HS-5 (cell line): ENCODE results near the gene CNNM3.
"Not testable (repeated sequence)": the region's sequence is repeated elsewhere in the genome, so short reads cannot be mapped to it uniquely, and the experiment has no call there.

Experiments
- DNase-seq: peaks from one replicate; pipeline ENCODE4 v3.0.0-alpha.2; 2012; ENCODE audit warnings: low read depth

Gene CNNM3

DNA sequence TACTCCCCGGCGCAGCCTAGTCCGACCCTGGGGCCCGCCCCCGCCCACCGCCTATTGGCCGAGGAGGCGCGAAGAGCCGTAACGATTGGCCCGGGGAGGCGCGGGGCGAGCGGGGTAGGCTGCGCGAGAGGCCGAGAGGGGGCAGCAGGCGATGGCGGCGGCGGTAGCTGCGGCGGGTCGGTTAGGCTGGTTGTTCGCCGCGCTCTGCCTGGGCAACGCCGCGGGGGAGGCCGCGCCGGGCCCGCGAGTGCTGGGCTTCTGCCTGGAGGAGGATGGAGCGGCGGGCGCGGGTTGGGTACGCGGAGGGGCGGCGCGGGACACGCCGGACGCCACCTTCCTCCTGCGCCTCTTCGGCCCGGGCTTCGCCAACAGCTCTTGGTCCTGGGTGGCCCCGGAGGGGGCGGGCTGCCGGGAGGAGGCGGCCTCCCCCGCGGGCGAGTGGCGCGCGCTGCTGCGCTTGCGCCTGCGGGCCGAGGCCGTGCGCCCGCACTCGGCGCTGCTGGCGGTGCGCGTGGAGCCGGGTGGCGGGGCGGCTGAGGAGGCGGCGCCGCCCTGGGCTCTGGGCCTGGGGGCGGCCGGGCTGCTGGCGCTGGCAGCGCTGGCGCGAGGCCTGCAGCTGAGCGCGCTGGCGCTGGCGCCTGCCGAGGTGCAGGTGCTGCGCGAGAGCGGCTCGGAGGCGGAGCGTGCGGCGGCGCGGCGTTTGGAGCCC lies at the start of gene CNNM3:
Gene CNNM3, plus strand, starts transcription at position 142 of the 709 bp plus-strand sequence. Its CDS starts 10 bp downstream, at position 152.
- DNase-seq: peak; percentile 92

GRCh38 chr2:96767135-96767871 lies 48.8 kb upstream of the CNNM3 start:
- DNase-seq: no peak

- no peak for DNase-seq
Measured at GRCh38 chr2:96768083-96768561, 47.9 kb upstream of the CNNM3 start.

- DNase-seq: no peak
Measured at GRCh38 chr2:96769814-96770213, 46.3 kb upstream of the CNNM3 start.

DNA sequence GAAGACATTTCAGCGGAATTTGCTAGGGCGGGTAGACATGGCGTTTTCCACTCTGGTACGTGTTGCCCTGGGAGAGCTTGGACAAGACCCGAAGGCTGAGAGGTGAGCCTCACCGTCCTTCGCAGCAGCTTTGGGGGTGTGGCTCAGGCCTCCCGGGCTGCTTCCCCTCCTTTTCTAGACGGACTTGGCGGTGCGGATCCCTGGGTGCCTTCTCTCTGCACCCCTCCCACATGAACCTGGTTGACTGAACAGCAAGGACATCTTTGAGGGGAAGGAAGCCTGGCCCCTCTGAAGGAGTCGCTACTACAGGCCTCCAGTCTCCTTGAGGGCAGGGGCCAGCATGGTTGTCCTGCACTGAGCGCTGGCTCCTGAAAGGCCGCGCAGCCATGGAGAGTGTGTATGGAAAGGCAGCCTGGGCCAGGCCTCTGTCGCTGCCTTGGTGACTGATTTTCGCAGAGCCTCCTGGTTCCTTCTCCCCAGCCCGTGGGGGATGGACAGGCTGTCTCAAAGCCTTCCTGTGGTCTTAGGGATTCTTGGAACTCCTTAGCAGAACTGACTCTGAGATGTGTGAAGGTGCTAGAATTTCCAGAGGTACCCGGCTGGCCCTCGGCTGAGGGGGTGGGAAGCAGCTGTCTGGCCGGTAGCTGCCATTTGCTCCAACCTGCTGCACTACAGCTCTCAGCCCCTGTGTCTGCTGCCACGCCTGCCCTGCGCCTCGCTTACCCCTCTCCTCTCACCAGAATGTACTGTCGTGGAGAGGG lies 45.4 kb upstream of the CNNM3 start:
- no peak for DNase-seq

GRCh38 chr2:96771796-96772618 lies 44.1 kb upstream of the CNNM3 start:
- no peak for DNase-seq

DNA sequence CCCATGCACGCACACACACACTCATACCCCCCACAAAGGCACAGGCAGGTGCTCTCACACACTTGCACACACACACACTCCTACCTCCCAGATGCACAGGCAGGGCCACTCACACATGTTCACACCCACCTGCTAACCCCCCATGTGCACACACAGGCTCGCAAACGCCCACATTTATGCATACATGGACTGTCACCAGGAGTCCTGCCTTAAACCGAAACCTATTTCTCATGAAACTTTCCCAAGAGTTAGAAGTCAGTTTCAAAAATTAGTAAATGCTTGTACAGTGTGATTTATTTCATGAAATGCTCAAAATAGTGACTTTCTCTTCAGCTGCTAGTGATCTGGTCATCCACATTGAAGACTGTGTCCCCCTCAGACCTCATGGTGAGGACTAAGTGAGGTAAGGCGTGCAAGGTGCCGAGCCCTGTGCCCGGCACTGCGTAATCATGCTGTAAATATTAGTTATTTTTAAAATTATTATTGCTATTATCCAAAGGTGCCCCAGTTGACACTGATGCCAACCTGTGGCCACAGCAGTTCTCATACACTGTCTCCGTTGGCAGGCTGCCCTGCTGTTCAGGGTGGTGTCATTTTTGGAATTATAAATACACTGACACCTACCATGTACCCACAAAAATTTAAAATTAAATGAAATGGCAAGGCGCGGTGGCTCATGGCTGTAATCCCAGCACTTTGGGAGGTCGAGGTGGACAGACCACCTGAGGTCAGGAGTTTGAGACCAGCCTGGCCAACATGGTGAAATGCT lies 43.0 kb upstream of the CNNM3 start:
- DNase-seq: no peak

DNA sequence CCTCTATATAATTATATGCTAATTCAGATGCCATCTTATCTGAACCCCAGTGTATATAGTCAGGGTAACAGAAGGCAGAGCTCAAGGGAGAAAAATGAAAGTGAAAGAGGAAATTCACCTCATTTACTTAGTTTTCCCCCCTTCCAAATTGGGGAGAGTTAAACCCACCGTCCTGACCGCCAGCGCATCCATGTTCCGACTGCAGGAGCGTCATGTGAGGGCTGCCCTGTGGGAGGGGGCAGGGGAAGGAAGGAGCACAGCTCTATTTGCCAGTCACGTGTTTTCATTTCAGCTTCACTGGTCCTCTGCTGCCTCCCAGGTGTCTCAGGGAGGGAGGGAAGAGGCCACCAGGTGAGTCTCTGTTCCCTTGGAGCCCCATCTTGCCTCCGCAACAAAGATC lies 42.1 kb upstream of the CNNM3 start:
- no peak for DNase-seq

GRCh38 chr2:96775160-96775559 lies 40.9 kb upstream of the CNNM3 start:
- no peak for DNase-seq

GRCh38 chr2:96783388-96783787 lies 32.7 kb upstream of the CNNM3 start:
- DNase-seq: no peak

- no peak for DNase-seq
Measured at GRCh38 chr2:96787411-96787810, 28.7 kb upstream of the CNNM3 start.

DNA sequence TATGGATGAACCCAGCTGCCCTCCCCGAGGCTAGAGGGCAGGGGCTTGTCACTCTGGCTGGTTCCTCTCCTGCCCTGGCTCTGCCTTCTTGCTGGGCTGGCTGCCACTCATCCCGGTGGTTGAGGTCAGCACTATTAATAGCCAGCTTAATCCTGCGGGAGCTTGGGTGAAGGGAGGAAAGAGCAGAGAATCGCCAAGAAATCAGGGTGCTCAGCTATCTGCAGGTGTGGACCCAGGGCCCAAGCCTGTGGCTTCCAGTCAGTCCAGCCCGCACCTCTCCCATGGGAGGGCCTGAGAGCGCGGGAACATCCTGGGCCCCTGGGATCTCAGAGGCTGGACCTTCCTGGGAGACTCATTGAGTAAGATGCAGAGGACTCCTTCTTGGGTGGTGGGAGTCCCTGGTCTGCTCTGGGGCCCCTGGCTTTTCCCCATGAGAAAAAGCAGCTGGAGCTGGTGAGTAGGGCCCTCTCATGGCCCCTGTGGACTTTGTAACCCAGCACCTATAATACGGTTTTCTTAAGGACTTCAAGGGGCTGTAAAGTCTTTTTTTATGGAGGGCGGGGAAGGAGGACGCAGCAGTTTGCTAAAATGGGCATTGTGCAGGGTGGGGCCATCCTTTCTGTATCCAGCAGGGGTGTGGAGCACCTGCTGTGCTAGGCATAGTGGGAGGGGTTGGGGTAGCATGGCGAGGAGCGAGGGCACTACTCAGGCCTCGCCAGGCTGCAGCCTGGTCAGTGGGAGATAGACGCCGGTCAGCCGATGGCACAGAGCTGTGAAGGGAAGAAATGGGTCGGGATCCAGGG lies 27.4 kb upstream of the CNNM3 start:
- no peak for DNase-seq

- DNase-seq: no peak
Measured at GRCh38 chr2:96789245-96789617, 26.8 kb upstream of the CNNM3 start.

DNA sequence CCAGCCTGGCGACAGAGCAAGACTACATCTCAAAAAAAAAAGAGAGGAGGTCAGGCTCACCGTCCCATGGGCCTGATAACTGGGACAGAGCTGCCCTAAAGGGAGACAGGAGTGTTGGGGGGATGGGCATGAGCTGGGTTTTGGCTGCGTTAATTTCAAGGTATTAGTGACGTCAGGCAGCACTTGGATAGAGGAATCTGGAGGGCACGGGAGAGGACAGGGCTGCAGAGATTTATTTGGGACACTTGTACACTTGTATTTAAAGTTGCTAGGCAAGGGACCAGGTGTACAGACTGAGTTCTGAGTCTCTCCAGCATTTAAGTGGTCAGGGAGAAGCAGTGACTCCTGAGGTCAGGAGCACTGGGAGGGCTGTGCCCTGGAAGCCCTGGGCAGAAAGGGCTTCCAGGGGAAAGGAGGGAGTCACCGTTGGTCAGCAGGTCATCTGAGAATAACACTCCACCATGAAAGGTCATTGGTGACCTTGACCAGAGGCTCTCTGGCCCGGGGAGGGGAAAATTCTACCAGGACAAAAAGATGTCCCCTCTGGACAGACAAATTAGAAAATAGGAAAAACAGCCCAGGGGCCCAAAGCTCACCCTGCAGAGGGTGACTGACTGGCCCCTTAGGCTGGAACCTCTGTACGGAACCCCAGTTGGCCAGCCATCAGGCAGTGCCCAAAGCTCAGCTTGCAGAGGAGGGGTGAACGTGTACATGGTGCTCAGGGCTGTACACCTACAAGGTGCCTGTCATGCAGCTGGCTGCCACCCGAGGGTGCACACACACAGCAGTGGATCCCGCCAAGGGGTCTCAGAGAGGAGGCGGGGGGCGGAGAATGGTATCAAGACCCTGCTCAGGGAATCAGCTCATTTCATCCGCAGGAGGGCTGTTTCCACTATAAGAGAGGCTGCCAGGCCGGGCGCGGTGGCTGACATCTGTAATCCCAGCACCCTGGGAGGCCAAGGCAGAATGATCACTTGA lies 23.0 kb upstream of the CNNM3 start:
- DNase-seq: no peak

GRCh38 chr2:96795076-96795475 lies 21.0 kb upstream of the CNNM3 start:
- no peak for DNase-seq

GRCh38 chr2:96796497-96796896 lies 19.6 kb upstream of the CNNM3 start:
- not testable (repeated sequence) for DNase-seq

DNA sequence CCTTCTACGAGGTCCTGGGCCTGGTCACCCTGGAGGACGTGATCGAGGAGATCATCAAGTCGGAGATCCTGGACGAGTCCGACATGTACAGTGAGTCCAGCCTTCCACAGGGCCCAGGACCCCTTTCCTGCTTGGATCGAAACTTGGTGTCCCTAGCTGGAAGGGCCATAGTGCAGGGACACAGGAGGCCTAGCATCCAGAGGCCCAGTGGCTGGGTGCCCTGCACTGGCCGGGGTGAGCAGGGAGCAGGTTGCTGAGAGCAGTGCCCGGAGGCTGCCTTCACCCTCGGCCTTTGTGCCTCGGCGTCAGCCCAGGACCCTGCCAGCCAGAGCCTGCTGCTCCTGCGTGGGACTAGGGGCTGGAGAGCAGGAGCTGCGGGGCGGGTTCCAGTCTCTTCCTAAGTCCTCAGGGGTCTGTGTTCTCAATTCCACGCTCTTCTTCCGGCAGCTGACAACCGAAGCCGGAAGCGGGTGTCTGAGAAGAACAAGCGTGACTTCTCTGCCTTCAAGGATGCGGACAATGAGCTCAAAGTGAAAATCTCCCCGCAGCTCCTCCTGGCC lies 18.9 kb upstream of the CNNM3 start:
- DNase-seq: no peak

- DNase-seq: no peak
Measured at GRCh38 chr2:96798733-96799622, 17.1 kb upstream of the CNNM3 start.
